Endothelial cell of hepatic sinusoid (primary cell): ENCODE data around the gene RALGPS2.
"Not testable (repeated sequence)": the region's sequence is repeated elsewhere in the genome, so short reads cannot be mapped to it uniquely, and the experiment has no call there.

Experiments used
- in situ Hi-C: cut with HindIII; loops from 2 replicates; pipeline ENCODE4 v1.10.0; 2017; ENCODE audit warnings: low sequenced_read_pairs

RALGPS2 gene

GRCh38 chr1:178938959-178939317, 213.9 kb downstream of the RALGPS2 start:
- in situ Hi-C loops: loop anchor here (5.0 kb wide), 1 partner anchor 58 kb away; no protein-coding TSS in a partner anchor

- in situ Hi-C loops: loop anchor here (5.0 kb wide), 1 partner anchor 58 kb away; no protein-coding TSS in a partner anchor
Observed at GRCh38 chr1:178939338-178940067, 214.5 kb downstream of the RALGPS2 start.

- in situ Hi-C loops: no loop called here
Observed at GRCh38 chr1:178940068-178940765, 215.2 kb downstream of the RALGPS2 start.

GRCh38 chr1:178941261-178941689, 216.2 kb downstream of the RALGPS2 start:
- in situ Hi-C loops: no loop called here

- in situ Hi-C loops: no loop called here
Observed at GRCh38 chr1:178941849-178942248, 216.8 kb downstream of the RALGPS2 start.

- in situ Hi-C loops: no loop called here
Observed at GRCh38 chr1:178942285-178943198, 217.5 kb downstream of the RALGPS2 start.

GRCh38 chr1:178944729-178945128, 219.7 kb downstream of the RALGPS2 start:
- in situ Hi-C loops: no loop called here

- in situ Hi-C loops: no loop called here
Observed at GRCh38 chr1:178945763-178946266, 220.8 kb downstream of the RALGPS2 start.

GRCh38 chr1:178946416-178946815, 221.4 kb downstream of the RALGPS2 start:
- in situ Hi-C loops: no loop called here

- in situ Hi-C loops: no loop called here
Observed at GRCh38 chr1:178946855-178947676, 222.0 kb downstream of the RALGPS2 start.

- in situ Hi-C loops: no loop called here
Observed at GRCh38 chr1:178947677-178947981, 222.6 kb downstream of the RALGPS2 start.

GRCh38 chr1:178948676-178949075, 223.6 kb downstream of the RALGPS2 start:
- in situ Hi-C loops: no loop called here

- in situ Hi-C loops: not testable (repeated sequence)
Observed at GRCh38 chr1:178949866-178950265, 224.8 kb downstream of the RALGPS2 start.

- in situ Hi-C loops: no loop called here
Observed at GRCh38 chr1:178951600-178951999, 226.6 kb downstream of the RALGPS2 start.

GRCh38 chr1:178953034-178953433, 228.0 kb downstream of the RALGPS2 start:
- in situ Hi-C loops: no loop called here

- in situ Hi-C loops: no loop called here
Observed at GRCh38 chr1:178953538-178954324, 228.7 kb downstream of the RALGPS2 start.

GRCh38 chr1:178954325-178954690, 229.3 kb downstream of the RALGPS2 start:
- in situ Hi-C loops: no loop called here

GRCh38 chr1:178954937-178955336, 229.9 kb downstream of the RALGPS2 start:
- in situ Hi-C loops: no loop called here

GRCh38 chr1:178955391-178955954, 230.4 kb downstream of the RALGPS2 start:
- in situ Hi-C loops: no loop called here
